Subcutaneous abdominal adipose tissue (tissue), 5 donors: ENCODE data around the gene CSRNP2.
"Not testable (repeated sequence)": the region's sequence is repeated elsewhere in the genome, so short reads cannot be mapped to it uniquely, and the experiment has no call there.

Source experiments
- H3K27ac ChIP-seq: one replicate; pipeline ENCODE4 v1.7.0; 2013; ENCODE audit warnings: low read depth, mild to moderate bottlenecking, inconsistent platforms, low read length, moderate library complexity
- H3K27me3 ChIP-seq, 5 donors: one replicate each; pipeline ENCODE4 v1.7.0; 2013; ENCODE audit warnings: low read length in 5 of 5, inconsistent platforms in 1 of 5; ENCODE audit not compliant: control insufficient read depth in 5 of 5, insufficient read depth in 4 of 5
- H3K36me3 ChIP-seq, 5 donors: one replicate each; pipeline ENCODE4 v1.7.0; 2013; ENCODE audit warnings: low read length in 5 of 5; ENCODE audit not compliant: control insufficient read depth in 5 of 5, insufficient read depth in 5 of 5
- H3K4me1 ChIP-seq, 5 donors: one replicate each; pipeline ENCODE4 v1.7.0; 2013; ENCODE audit warnings: low read length in 5 of 5, mild to moderate bottlenecking in 3 of 5, moderate library complexity in 1 of 5; ENCODE audit not compliant: control insufficient read depth in 5 of 5, insufficient read depth in 5 of 5
- H3K4me3 ChIP-seq, 5 donors: one replicate each; pipeline ENCODE4 v1.7.0; 2013; ENCODE audit warnings: low read length in 5 of 5, low read depth in 1 of 5
- H3K9ac ChIP-seq, 5 donors: one replicate each; pipeline ENCODE4 v1.7.0; 2013; ENCODE audit warnings: low read length in 5 of 5, mild to moderate bottlenecking in 4 of 5, moderate library complexity in 3 of 5
- H3K9me3 ChIP-seq, 5 donors: one replicate each; pipeline ENCODE4 v1.7.0; 2013; ENCODE audit warnings: low read length in 5 of 5; ENCODE audit not compliant: control insufficient read depth in 5 of 5
- donor health status: healthy.
- donor health status: healthy.
- donor health status: healthy.
- donor health status: healthy.
- donor health status: healthy.

The CSRNP2 gene

GRCh38 chr12:51080136-51080535 is 3.3 kb downstream of the CSRNP2 start:
- Histone ChIP-seq H3K36me3 (peaks cover 0 to 4% (median 0%) of the 10 kb centered on the region in 5 donors), H3K4me3 (no peak overlapping the region), H3K27me3 (no peaks in the 10 kb centered on the region), H3K27ac (no peak overlapping the region), H3K9ac (no peak overlapping the region), H3K4me1 (peaks cover 9 to 56% (median 51%) of the 10 kb centered on the region in 5 donors), H3K9me3 (no peaks in the 10 kb centered on the region)

DNA sequence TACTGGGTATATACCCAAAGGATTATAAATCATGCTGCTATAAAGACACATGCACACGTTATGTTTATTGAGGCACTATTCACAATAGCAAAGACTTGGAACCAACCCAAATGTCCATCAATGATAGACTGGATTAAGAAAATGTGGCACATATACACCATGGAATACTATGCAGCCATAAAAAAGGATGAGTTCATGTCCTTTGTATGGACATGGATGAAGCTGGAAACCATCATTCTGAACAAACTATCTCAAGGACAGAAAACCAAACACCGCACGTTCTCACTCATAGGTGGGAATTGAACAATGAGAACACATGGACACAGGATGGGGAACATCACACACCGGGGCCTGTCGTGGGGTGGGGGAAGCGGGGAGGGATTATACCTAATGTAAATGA is 4.5 kb downstream of the CSRNP2 start:
- H3K4me3 ChIP-seq, H3K27ac ChIP-seq, H3K9me3 ChIP-seq, H3K36me3 ChIP-seq, H3K27me3 ChIP-seq, H3K9ac ChIP-seq: not testable (repeated sequence)
- H3K4me1 ChIP-seq, result peaks cover 9 to 56% (median 51%) of the 10 kb centered on the region in 5 donors

- H3K9me3 ChIP-seq, H3K27ac ChIP-seq, H3K4me3 ChIP-seq, H3K27me3 ChIP-seq, H3K36me3 ChIP-seq, H3K9ac ChIP-seq: not testable (repeated sequence)
- H3K4me1 ChIP-seq, result peaks cover 9 to 53% (median 48%) of the 10 kb centered on the region in 5 donors
Observed at GRCh38 chr12:51078346-51078745, 5.0 kb downstream of the CSRNP2 start.

- Histone ChIP-seq H3K9me3 (no peaks in the 10 kb centered on the region), H3K4me1 (peaks cover 9 to 51% (median 47%) of the 10 kb centered on the region in 5 donors), H3K4me3 (no peak overlapping the region), H3K9ac (no peak overlapping the region), H3K27me3 (no peaks in the 10 kb centered on the region), H3K36me3 (peaks cover 0 to 13% (median 10%) of the 10 kb centered on the region in 5 donors), H3K27ac (no peak overlapping the region)
Observed at GRCh38 chr12:51077930-51078329, 5.5 kb downstream of the CSRNP2 start.

- no peaks in the 10 kb centered on the region for H3K27me3 ChIP-seq
- H3K9ac ChIP-seq, result peak overlapping the region in 3 of 5 donors; percentile 26 to 48 (median 45)
- H3K4me3 ChIP-seq, result no peak overlapping the region
- peaks cover 9 to 37% (median 32%) of the 10 kb centered on the region in 5 donors for H3K4me1 ChIP-seq
- peaks cover 6 to 28% (median 21%) of the 10 kb centered on the region in 5 donors for H3K36me3 ChIP-seq
- peak overlapping the region; percentile 37 for H3K27ac ChIP-seq
- H3K9me3 ChIP-seq, result no peaks in the 10 kb centered on the region
Observed at GRCh38 chr12:51076236-51076930, 7.0 kb downstream of the CSRNP2 start.

- no peaks in the 10 kb centered on the region for H3K9me3 ChIP-seq
- no peaks in the 10 kb centered on the region for H3K27me3 ChIP-seq
- H3K27ac ChIP-seq, result peak overlapping the region; percentile 37
- H3K4me1 ChIP-seq, result peaks cover 9 to 35% (median 31%) of the 10 kb centered on the region in 5 donors
- H3K4me3 ChIP-seq, result no peak overlapping the region
- peaks cover 6 to 37% (median 26%) of the 10 kb centered on the region in 5 donors for H3K36me3 ChIP-seq
- H3K9ac ChIP-seq, result no peak overlapping the region
Observed at GRCh38 chr12:51075390-51075789, 8.0 kb downstream of the CSRNP2 start.

GRCh38 chr12:51071663-51072062 is 11.7 kb downstream of the CSRNP2 start:
- Histone ChIP-seq H3K4me3 (no peak overlapping the region), H3K9ac (no peak overlapping the region), H3K27ac (no peak overlapping the region), H3K9me3 (no peaks in the 10 kb centered on the region), H3K27me3 (no peaks in the 10 kb centered on the region), H3K4me1 (peaks cover 8 to 23% (median 21%) of the 10 kb centered on the region in 5 donors), H3K36me3 (peaks cover 6 to 61% (median 49%) of the 10 kb centered on the region in 5 donors)

- Histone ChIP-seq H3K4me1 (peaks cover 0 to 6% (median 5%) of the 10 kb centered on the region in 5 donors), H3K27ac (no peak overlapping the region), H3K36me3 (peaks cover 8 to 73% (median 62%) of the 10 kb centered on the region in 5 donors), H3K4me3 (no peak overlapping the region), H3K9ac (no peak overlapping the region), H3K9me3 (no peaks in the 10 kb centered on the region), H3K27me3 (no peaks in the 10 kb centered on the region)
Observed at GRCh38 chr12:51070004-51070403, 13.4 kb downstream of the CSRNP2 start.

DNA sequence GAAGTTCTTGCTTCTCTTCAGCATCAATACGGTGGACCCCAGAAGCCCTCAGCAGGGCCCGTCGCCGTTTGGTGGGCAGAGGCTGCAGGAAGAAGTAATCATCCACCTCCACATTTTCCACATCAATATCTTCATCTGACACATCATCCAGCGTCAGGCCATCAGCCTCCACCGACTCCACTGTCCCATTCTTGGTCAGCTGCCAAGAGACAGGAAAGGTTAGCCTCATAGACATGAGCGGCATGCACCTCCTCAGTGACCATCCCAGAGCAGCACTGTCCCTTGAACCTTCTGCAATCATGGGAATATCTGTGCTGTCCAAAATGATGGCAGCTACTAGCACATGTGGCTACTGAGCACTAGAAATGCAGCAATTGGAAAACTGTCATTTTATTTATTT is 15.6 kb downstream of the CSRNP2 start:
- peaks cover 15 to 84% (median 73%) of the 10 kb centered on the region in 5 donors for H3K36me3 ChIP-seq
- no peaks in the 10 kb centered on the region for H3K9me3 ChIP-seq
- no peak overlapping the region for H3K4me3 ChIP-seq
- H3K9ac ChIP-seq, result no peak overlapping the region
- H3K27me3 ChIP-seq, result no peaks in the 10 kb centered on the region
- peaks cover 0 to 8% (median 4%) of the 10 kb centered on the region in 5 donors for H3K4me1 ChIP-seq
- H3K27ac ChIP-seq, result no peak overlapping the region

GRCh38 chr12:51067229-51067628 is 16.2 kb downstream of the CSRNP2 start:
- Histone ChIP-seq H3K36me3 (peaks cover 18 to 82% (median 75%) of the 10 kb centered on the region in 5 donors), H3K4me3 (no peak overlapping the region), H3K27me3 (no peaks in the 10 kb centered on the region), H3K9me3 (no peaks in the 10 kb centered on the region), H3K9ac (no peak overlapping the region), H3K27ac (no peak overlapping the region), H3K4me1 (peaks cover 0 to 11% (median 4%) of the 10 kb centered on the region in 5 donors)
